HG03342 (cell line): ENCODE measurements around the gene TRMU.

Experiments
- ATAC-seq: cut with Tn5 transposase; IDR thresholded peaks from one replicate; pipeline ENCODE4 v1.9.1; 2021; ENCODE audit warnings: mild to moderate bottlenecking, moderate library complexity; ENCODE audit not compliant: unreplicated experiment

Gene TRMU

GRCh38 chr22:46355369-46355995 is 20.0 kb downstream of the TRMU start:
- ATAC-seq: no peak

DNA sequence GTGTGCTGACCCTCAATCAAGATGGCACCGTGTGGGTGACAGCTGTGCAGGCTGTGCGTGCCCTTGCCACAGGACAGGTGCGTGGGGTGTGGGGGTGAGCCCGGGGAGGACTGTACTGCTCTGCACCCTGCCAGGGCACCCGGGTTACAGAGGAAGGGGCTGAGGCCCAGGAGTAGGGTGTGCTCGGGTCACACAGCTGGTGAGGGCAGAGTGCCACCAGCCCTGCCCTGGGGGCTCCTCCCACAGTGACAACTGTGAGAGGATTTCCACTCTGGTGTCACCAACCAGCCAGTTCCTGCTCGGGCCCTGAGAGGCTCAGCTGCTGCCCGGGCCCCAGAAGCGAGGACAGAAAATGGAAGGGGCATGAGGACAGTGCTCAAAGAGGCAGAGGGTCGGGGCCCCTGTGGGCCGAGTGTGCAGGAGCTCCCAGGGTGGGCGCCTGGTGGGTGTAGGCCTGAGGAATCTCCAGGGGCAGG is 20.5 kb downstream of the TRMU start:
- no peak for ATAC-seq

DNA sequence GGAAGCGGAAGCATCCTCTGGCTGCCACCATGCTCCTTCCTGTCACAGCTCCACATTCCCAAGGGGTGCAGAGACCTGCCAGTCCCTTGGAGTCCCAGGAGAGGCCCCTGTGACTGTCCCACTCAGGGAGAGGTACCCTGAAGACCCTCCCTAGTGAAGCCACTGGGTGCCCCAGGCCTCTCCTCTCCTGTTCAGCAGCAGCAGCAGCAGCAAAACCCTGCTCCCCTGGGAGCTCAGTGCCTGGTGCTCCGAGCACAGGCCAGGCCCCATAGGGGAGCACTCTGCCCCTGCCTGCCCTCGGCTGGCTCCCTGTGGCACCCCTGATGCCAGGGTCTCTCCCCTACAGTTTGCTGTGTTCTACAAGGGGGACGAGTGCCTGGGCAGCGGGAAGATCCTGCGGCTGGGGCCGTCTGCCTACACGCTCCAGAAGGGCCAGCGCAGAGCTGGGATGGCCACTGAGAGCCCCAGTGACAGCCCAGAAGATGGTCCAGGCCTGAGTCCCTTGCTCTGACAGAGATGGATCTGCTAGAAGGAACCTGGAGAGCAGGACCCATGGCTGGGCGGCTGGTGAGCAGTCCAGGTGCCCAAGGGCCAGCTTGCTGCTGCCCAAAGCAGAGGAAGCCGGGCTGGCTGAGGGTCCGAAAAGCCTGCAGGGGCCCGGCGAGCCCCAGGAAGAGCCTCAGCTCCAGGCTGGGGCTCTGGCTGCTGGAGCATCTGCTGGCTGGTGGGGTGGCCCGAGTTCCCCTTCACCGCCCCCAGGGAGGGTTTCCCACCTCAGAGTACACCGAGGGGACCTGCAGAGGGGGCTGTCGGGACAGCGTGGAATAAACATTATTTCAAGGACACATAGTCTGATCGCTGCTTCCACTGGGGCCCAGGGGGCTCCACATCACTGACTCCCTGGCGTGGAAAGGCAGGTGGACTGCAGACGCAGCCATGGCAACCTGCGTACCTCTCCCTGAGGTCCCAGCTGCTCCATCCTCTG is 21.3 kb downstream of the TRMU start:
- no peak for ATAC-seq

- no peak for ATAC-seq
These were observed 22.4 kb downstream of the TRMU start for GRCh38 chr22:46357711-46358520.

DNA sequence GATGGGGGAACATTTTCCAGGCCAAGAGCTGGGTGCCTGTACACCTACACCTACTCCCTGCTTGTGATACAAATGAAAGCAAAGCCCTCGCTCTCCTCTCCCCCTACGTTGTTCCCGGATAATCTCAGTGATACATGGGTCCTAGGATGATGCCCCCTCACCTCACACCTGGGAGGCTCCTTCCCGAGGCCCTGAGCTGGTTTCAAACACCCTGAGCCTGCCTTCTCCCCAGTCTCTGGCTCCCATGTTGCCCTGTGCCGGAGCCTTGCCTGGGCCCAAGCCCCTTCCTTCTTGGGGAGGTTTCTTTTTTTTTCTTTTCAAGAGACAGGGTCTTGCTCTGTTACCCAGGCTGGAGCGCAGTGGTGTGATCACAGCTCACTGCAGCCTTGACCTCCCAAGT is 23.3 kb downstream of the TRMU start:
- ATAC-seq: no peak

DNA sequence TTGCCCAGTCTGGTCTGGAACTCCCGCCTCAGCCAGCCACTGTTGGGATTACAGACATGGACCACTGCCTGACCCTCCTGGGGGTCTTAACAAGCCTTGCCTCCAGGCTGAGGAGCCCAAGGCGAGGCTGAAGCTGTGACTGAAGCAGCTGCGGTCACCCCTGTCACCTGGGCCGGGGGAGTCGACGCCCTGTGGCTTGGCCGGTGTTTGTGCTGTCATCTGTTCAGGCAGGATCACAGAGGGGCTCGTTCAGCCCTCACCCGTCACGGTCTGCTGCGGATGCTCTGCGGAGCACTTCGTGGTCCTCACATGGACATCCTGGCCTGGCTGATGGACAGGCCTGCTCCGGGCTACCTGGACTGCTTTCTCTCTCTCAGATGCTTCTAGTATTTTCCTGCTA is 23.8 kb downstream of the TRMU start:
- no peak for ATAC-seq

- no peak for ATAC-seq
These were observed 24.6 kb downstream of the TRMU start for GRCh38 chr22:46360097-46360496.

DNA sequence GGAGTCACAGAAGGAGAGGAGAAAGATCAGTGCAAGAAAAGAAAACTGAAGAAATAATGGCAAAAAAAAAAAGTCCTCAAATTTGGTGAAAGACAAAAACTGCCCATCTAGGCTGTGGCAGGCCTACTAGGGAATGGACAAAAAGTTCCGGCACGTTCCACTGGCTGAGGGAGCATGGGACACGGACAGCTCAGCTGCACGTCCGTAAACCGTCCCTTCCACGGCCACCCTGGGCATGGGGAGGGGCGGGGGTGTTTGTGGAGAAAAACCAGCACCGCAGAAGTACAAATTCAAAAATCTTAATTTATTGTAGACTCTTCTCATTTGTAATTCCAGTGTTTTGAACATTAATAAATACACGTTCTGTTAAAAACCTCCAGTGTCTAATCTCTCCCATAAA is 25.4 kb downstream of the TRMU start:
- no peak for ATAC-seq

DNA sequence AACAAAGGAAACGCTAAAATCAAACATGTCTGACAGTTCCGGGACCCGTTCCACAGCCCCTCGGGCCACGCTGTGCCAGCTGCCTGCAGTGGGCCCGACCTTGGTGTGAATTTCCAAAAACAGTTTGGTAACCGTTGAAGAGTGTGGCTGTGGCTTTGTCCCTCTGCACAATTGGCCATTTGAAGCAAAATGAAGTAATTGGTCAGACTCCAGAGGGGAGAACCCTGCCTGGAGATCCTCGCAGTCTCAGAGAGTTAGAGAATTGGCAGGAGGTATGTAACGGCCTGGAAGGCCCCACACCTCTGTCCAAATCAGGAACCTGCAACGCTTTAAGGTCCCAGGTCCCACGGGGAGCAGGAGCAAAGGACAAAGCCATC is 26.3 kb downstream of the TRMU start:
- no peak for ATAC-seq

DNA sequence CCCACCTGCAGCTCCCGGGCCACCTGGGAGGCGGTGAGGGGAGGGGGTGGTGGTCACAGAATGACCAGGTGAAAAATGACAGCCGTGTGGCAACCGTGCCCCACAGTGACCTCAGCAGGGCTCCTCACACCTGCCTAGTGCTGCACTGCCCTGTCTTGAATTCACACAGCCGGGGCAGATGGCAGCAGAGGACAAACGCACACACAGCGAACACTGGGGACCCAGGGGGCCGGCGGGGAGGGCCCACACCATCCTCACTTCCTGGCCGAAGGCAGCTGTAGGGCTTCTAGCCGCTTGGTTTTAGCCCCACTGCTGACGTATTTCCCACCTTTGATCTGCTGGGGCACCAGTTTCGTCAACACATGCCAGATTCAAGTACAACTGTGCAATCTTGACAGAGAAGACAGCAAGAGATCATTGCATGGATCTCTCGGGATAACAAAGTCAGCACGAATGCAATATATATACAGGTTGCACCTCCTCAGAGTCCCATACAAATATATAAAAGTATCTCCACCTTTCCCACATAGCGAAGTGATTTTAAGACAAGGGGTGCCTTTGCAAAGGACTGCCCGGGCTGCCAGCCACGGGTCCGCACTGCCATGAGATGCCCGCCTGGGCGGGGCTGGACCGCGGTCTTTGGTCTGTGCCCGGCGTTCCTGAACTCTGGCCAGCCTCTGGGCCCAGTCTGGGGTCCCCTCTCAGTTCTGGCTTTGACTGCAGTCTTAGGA is 26.9 kb downstream of the TRMU start:
- ATAC-seq: no peak

DNA sequence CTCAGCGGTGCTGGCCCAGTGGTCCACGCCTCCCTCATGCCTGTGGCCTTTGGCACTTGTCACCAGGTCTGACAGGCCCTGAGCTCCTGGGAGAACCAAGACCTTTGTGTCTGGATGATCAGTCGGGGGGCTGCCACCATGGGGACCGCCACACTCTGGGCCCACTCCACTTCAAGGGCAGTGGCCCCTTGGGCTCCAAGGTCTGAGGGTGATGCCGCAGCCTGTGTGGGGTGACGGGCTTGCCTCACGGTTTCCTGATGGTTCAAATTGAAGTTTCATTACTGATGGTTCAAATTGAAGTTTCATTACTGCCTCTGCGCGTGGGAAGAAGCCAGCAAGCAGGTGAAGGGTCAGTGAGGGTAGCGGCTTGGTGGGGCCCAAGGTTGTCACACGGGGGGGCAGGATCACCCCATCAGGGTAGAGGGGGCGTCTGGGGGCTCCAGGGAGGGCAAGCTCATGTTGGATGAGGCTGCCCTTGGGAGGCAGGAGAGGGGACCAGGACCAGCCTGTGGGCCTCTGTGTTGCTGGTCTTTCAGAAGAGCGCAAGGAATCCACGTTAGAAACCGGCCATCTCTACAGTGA is 27.5 kb downstream of the TRMU start:
- no peak for ATAC-seq

DNA sequence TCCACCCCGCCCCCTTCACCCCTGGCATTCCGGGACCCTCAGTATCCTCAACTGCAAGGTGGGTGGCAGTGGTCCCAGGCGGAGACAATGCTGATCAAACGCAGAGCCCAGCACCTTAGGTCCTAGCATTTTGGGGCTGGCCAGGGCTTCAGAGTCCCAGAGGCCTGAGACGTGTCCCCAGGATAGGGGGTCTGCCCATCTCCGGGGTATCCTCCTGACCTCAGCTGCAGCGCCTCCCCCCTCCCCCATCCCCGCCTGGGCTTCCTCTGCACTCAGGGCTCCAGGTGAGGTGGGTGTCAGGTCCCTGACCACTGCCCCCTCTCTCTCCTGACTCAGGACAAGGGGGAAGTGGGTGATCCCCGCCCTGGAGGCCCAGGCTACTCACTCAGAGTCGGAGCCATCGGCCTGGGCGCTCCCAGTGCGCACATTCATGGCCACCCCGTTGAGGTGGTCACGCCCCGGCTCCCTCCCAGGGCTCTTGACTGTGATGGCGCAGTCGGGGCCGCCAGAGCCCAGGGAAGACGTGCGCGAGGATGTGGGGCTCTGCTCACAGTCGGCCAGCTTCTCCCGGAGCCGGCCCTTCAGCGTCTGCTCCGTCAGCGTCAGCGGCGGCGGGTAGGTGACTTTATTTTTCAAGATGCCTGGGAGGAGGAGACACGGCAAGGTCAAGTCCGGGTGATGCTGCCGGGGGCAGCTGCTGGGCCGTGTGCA is 28.3 kb downstream of the TRMU start:
- ATAC-seq: no peak

DNA sequence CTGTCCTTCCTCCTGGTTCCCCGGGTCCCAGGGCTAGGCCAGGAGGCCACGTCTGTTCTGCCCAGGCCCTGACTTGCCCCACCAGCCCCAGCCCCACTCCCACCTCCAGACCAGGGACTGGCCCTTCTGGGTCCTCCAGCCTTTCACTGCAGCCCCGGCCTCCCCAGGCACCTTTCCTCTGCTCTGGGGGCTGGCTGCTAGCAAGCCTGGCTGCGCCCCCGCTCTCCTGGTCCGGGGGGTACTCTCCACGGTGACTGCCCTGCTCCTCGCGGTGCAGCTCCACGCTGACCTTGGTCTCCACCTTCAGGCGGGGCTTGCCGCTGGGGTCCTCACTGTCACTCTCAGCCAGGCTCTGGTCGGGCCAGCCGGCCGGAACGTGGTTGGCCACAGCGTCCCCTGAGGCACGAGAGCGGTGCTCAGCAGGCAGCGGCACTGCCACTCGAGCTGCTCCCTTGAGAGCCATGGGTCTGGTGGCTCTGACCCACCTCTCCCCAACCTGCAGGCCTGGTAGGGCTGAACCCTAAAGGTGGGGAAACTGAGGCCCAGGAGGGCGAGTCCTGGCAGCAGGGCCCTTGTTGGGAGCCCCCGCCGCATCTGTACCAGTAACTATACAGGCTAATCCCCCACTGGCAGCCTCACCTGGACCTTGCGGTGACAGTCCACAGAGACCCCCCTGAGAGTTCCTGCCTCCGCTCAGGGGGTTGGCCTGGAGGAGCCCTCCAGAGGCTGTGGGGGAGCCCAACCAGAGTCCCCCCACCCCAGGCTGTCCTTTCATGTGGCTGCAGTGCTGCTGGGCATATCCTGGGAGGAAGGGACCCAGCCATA is 29.0 kb downstream of the TRMU start:
- no peak for ATAC-seq

DNA sequence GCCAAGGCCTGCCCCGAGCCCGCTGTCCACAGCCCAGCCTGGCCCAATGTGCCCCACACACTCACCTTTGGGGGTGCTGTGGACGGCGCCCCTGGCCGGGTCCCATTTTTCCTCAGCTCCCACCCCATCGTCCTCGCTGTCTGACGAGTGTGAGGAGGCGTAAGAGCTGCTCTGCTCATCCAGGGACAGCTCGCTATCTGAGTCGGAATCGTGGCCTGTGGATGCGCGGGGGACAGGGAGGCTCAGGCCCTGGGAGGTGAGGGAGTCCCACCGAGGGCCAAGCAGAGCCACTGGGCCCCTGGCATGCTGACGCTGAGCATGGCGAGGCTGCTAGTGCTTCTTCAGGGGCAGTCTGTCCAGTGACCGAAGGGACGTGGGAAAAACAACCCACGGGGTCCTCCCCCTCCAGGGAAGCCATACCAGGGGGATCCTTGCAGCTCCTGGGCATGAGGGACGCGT is 29.7 kb downstream of the TRMU start:
- no peak for ATAC-seq

DNA sequence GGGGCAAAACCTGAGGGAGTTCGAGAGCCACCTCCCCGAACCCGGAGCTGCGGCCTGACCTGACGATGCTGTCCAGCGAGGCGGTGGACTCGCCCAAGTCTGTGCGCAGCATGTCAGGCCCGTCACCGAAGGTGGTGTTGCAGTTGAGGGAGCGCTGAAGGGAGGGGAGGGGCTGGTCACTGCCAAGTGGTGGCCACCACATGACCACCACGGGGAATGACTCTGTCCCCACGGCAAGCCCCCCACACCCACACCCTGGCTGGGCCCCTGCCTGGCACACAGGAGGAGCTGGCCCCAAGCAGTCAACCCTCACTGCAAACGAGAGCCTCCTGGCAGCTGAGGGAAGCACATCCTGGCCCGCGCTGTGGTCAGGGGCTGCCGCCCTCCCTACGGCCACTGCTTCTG is 30.8 kb downstream of the TRMU start:
- no peak for ATAC-seq

- ATAC-seq: no peak
These were observed 31.5 kb downstream of the TRMU start for GRCh38 chr22:46366801-46367706.

GRCh38 chr22:46367707-46368191 is 32.2 kb downstream of the TRMU start:
- no peak for ATAC-seq

- no peak for ATAC-seq
These were observed 32.9 kb downstream of the TRMU start for GRCh38 chr22:46368422-46368821.
